ENCODE results near the gene PKLR. TPM values are rescaled to one million over a fixed set of nuclear protein-coding genes. Genes with fewer than 3 reads are reported as not detected.

Gene PKLR
- total and polyA plus RNA-seq, 7 donors: 0.01 TPM; not detected in 6

DNA sequence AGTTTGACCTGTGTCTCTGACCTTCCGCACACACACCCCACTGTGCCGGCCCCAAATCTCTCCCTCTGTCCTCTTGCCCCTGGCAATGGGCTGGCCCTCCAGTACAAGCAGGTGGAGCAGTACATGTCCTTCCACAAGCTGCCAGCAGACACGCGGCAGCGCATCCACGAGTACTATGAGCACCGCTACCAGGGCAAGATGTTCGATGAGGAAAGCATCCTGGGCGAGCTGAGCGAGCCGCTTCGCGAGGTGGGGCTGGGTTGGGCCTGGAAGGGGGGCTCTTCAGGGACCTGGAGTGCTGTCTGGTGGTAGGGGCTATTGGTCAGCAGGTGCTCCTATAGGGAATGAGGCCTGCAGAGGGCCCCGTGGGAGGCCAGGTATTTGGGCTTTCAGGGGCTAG is 16.2 kb downstream of the PKLR start:
- intact Hi-C loops (cut with DNase I): no loop called here

DNA sequence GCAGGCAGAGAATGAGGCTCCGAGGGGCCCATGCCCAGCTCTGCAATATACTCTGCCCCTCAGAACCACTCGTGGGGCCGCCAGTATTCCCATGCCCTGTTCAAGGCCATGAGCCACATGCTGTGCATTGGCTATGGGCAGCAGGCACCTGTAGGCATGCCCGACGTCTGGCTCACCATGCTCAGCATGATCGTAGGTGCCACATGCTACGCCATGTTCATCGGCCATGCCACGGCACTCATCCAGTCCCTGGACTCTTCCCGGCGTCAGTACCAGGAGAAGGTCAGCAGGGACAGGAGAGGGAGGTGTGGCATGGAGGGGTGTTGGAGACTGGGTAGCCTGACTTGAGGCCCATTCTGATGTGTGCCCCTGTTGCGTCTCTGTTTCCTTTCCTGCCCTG is 16.8 kb downstream of the PKLR start:
- H3K9me3 ChIP-seq: no peaks in the 10 kb centered on the region
- WGBS, 3 donors: 85 to 92% (median 90%) methylated on average over 12 of the region's 12 CpGs
- ATAC-seq (no peak), DNase-seq (no peak)
- H3K27ac ChIP-seq: no peak overlapping the region
- H3K4me1 ChIP-seq: no peaks in the 10 kb centered on the region
- intact Hi-C loops (cut with DNase I): no loop called here
- no peaks in the 10 kb centered on the region for H3K27me3 ChIP-seq (ENCODE audit: insufficient read depth in 3 of 3, low read length in 2 of 3)
- TF ChIP-seq, protein P1, sequence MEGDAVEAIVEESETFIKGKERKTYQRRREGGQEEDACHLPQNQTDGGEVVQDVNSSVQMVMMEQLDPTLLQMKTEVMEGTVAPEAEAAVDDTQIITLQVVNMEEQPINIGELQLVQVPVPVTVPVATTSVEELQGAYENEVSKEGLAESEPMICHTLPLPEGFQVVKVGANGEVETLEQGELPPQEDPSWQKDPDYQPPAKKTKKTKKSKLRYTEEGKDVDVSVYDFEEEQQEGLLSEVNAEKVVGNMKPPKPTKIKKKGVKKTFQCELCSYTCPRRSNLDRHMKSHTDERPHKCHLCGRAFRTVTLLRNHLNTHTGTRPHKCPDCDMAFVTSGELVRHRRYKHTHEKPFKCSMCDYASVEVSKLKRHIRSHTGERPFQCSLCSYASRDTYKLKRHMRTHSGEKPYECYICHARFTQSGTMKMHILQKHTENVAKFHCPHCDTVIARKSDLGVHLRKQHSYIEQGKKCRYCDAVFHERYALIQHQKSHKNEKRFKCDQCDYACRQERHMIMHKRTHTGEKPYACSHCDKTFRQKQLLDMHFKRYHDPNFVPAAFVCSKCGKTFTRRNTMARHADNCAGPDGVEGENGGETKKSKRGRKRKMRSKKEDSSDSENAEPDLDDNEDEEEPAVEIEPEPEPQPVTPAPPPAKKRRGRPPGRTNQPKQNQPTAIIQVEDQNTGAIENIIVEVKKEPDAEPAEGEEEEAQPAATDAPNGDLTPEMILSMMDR (IDR thresholded peaks at IDR 0.05): no peak
- no peaks in the 10 kb centered on the region for H3K36me3 ChIP-seq (ENCODE audit: insufficient read depth in 1 of 2, low read depth in 1 of 2)
- no peak overlapping the region for H3K4me3 ChIP-seq

More for the DNA sequence above, 16.2 kb downstream of the PKLR start:
- Histone ChIP-seq H3K27me3 (ENCODE audit: insufficient read depth in 3 of 3, low read length in 2 of 3) (no peaks in the 10 kb centered on the region), H3K27ac (no peak overlapping the region), H3K9me3 (no peaks in the 10 kb centered on the region), H3K4me3 (no peak overlapping the region), H3K36me3 (ENCODE audit: insufficient read depth in 1 of 2, low read depth in 1 of 2) (no peaks in the 10 kb centered on the region), H3K4me1 (no peaks in the 10 kb centered on the region)
- no peak for DNase-seq
- WGBS, 3 donors: 90 to 94% (median 91%) methylated on average over 14 of the region's 14 CpGs
- TF ChIP-seq, protein P1 (IDR thresholded peaks at IDR 0.05): no peak
- no peak for ATAC-seq

DNA sequence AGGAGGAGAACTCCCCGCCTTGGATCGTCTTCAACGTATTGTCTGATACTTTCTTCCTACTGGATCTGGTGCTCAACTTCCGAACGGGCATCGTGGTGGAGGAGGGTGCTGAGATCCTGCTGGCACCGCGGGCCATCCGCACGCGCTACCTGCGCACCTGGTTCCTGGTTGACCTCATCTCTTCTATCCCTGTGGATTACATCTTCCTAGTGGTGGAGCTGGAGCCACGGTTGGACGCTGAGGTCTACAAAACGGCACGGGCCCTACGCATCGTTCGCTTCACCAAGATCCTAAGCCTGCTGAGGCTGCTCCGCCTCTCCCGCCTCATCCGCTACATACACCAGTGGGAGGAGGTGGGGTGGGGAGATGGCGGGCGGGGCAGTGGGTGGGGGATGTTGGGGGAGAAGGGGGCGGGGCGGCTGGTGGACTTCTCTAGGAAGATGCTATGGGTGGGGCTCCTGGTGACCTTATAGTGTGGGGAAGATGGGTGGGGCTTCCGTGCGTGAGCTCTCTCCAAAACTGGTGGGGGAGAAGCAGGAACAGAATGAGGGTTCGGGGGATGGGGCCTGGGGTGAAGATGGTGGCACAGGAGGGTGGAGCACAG is 18.6 kb downstream of the PKLR start:
- Histone ChIP-seq H3K27me3 (ENCODE audit: insufficient read depth in 3 of 3, low read length in 2 of 3) (no peaks in the 10 kb centered on the region), H3K9me3 (no peaks in the 10 kb centered on the region), H3K27ac (no peak overlapping the region), H3K36me3 (ENCODE audit: insufficient read depth in 1 of 2, low read depth in 1 of 2) (no peaks in the 10 kb centered on the region), H3K4me1 (peaks cover 7% of the 10 kb centered on the region), H3K4me3 (no peak overlapping the region)
- WGBS, 3 donors: 93% methylated on average over 25 to 29 of the region's 29 CpGs
- TF ChIP-seq, protein P1 (IDR thresholded peaks at IDR 0.05): no peak
- ATAC-seq: no peak
- no peak for DNase-seq
- intact Hi-C loops (cut with DNase I): no loop called here

DNA sequence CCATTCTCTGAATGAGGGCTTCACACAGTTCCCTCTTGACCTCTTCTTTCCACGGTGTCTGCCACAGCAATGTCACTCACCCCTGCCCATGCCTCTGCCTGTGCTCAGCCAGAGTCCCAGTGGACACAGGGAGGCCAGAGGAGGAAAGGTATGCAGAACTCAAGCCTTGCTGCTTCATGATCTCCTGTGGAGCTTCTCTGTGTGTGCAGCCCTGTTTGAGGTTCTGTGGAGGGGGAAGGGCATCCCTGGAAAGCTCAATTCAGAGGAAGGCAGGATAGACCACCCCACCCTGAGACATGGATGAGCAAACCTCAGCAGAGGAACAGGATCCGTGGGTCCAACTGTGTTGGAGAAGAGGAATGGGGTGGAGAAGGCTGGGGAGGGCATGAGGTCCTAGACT is 22.0 kb downstream of the PKLR start:
- H3K4me3 ChIP-seq: no peak overlapping the region
- intact Hi-C loops (cut with DNase I): loop anchor here in 1 of 2 donors (5.0 kb wide), 1 partner anchor 43 kb away; the partner anchor contains the start of gene RUSC1
- H3K9me3 ChIP-seq: no peaks in the 10 kb centered on the region
- TF ChIP-seq, protein P1 (IDR thresholded peaks at IDR 0.05): no peak
- ATAC-seq (no peak), DNase-seq (no peak)
- peaks cover 16% of the 10 kb centered on the region for H3K4me1 ChIP-seq
- no peaks in the 10 kb centered on the region for H3K27me3 ChIP-seq (ENCODE audit: insufficient read depth in 3 of 3, low read length in 2 of 3)
- no peaks in the 10 kb centered on the region for H3K36me3 ChIP-seq (ENCODE audit: insufficient read depth in 1 of 2, low read depth in 1 of 2)
- 72 to 77% (median 72%) methylated on average over 2 of the region's 2 CpGs for WGBS, 3 donors
- H3K27ac ChIP-seq: no peak overlapping the region

DNA sequence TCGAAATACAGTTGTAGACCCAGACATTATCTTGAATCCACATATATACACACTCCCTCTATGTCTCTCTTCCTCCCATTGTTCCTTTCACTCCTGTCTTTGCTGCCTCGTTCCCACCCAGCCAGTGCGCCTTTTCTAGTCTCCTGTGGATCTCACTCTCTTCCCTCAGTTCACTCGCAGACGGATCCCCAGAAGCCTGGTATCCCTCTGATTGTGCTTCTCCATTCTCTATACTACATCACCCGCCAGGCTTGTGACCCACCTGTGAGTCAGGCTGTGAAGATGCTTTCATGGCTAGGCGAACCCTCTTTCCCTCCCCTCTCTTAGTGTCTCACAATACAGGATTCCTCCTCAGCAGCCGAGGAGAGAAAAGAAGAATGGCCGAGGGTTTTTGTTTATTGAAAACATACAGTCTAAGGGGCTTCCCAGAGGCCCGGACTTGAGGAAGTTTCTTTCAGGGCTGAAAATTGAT is 22.5 kb downstream of the PKLR start:
- H3K4me1 ChIP-seq: peaks cover 16% of the 10 kb centered on the region
- no peak overlapping the region for H3K27ac ChIP-seq
- DNase-seq (no peak), ATAC-seq (no peak)
- no peaks in the 10 kb centered on the region for H3K27me3 ChIP-seq (ENCODE audit: insufficient read depth in 3 of 3, low read length in 2 of 3)
- H3K4me3 ChIP-seq: no peak overlapping the region
- intact Hi-C loops (cut with DNase I): loop anchor here in 1 of 2 donors (5.0 kb wide), 1 partner anchor 44 kb away; the partner anchor contains the start of gene RUSC1
- WGBS, 3 donors: 48 to 56% (median 54%) methylated on average over 10 of the region's 10 CpGs
- H3K36me3 ChIP-seq (ENCODE audit: insufficient read depth in 1 of 2, low read depth in 1 of 2): no peaks in the 10 kb centered on the region
- TF ChIP-seq, protein P1 (IDR thresholded peaks at IDR 0.05): no peak
- H3K9me3 ChIP-seq: no peaks in the 10 kb centered on the region
